Cardiac muscle cell (in vitro differentiated cells and primary cell): ENCODE results near the gene PUM2. TPM values are rescaled to one million over a fixed set of nuclear protein-coding genes. Genes with fewer than 3 reads are reported as not detected.
A peak's percentile ranks its signal among the peaks of the same experiment; 100 is the strongest.
"Not testable (repeated sequence)": the region's sequence is repeated elsewhere in the genome, so short reads cannot be mapped to it uniquely, and the experiment has no call there.

Experiments
- DNase-seq, 2 donors: peaks; one replicate each; pipeline versions ENCODE4 v3.0.0 to v3.0.0-alpha.2; 2010 to 2017; ENCODE audit warnings: low read depth in 1 of 2, low spot score in 1 of 2
- H3K27ac ChIP-seq: fragments of 200-600 bp; sonication (generic); 2 replicates; pipeline ENCODE4 v1.5.1; 2016
- H3K27me3 ChIP-seq: fragments of 200-600 bp; sonication (generic); 2 replicates; pipeline ENCODE4 v1.6.0; 2016; ENCODE audit warnings: control low read depth
- H3K36me3 ChIP-seq: fragments of 200-600 bp; sonication (generic); 2 replicates; pipeline ENCODE4 v1.5.1; 2016; ENCODE audit warnings: control low read depth
- H3K4me1 ChIP-seq: fragments of 200-600 bp; sonication (generic); 2 replicates; pipeline ENCODE4 v1.8.1; 2017; ENCODE audit warnings: low read depth, mild to moderate bottlenecking, mixed run types
- H3K4me3 ChIP-seq: fragments of 200-600 bp; sonication (generic); 2 replicates; pipeline ENCODE4 v1.5.1; 2016; ENCODE audit warnings: mild to moderate bottlenecking
- H3K9me3 ChIP-seq: fragments of 200-600 bp; sonication (generic); 2 replicates; pipeline ENCODE4 v1.5.1; 2017; ENCODE audit warnings: low read depth, mild to moderate bottlenecking, control low read depth
- CTCF ChIP-seq: IDR thresholded peaks from 2 replicates; pipeline ENCODE4 v1.5.1; 2012; ENCODE audit warnings: low read depth, mild to moderate bottlenecking, low read length
- polyA plus RNA-seq: library from polyadenylated mRNA; unstranded; fragments of >200 nt; fragmentation: Nextera tagmentation; extraction: Ambion mirVana; gene quantifications from 2 replicates; pipeline ENCODE4 v1.2.1, GENCODE V29; 2016
- total RNA-seq: library from RNA; depleted of rRNA; stranded (reverse); fragments of >200 nt; gene quantifications from 2 replicates; pipeline ENCODE4 v1.2.3, GENCODE V29; 2016

Gene PUM2
- total and polyA plus RNA-seq, 2 experiments from 2014 or later, result 20.1 to 35.8 TPM

GRCh38 chr2:20254731-20255130 lies 95.9 kb downstream of the PUM2 start:
- Histone ChIP-seq H3K4me1 (no peaks in the 10 kb centered on the region), H3K27me3 (no peaks in the 10 kb centered on the region), H3K27ac (no peak overlapping the region), H3K36me3 (peaks cover 82% of the 10 kb centered on the region), H3K9me3 (no peaks in the 10 kb centered on the region), H3K4me3 (no peak overlapping the region)
- no peak for TF ChIP-seq CTCF
- no peak for DNase-seq

- H3K36me3 ChIP-seq, result peaks cover 60% of the 10 kb centered on the region
- no peaks in the 10 kb centered on the region for H3K27me3 ChIP-seq
- DNase-seq, result no peak
- H3K27ac ChIP-seq, result peak overlapping the region; percentile 8
- no peak overlapping the region for H3K4me3 ChIP-seq
- H3K4me1 ChIP-seq, result no peaks in the 10 kb centered on the region
- H3K9me3 ChIP-seq, result no peaks in the 10 kb centered on the region
- no peak for TF ChIP-seq CTCF
Measured at GRCh38 chr2:20250436-20250835, 100.2 kb downstream of the PUM2 start.

GRCh38 chr2:20249170-20249569 lies 101.5 kb downstream of the PUM2 start:
- Histone ChIP-seq H3K27me3 (no peaks in the 10 kb centered on the region), H3K27ac (peak overlapping the region; percentile 59), H3K9me3 (no peaks in the 10 kb centered on the region), H3K36me3 (peaks cover 48% of the 10 kb centered on the region), H3K4me3 (no peak overlapping the region), H3K4me1 (no peaks in the 10 kb centered on the region)
- no peak for TF ChIP-seq CTCF
- no peak for DNase-seq

GRCh38 chr2:20247084-20247483 lies 103.6 kb downstream of the PUM2 start:
- H3K27me3 ChIP-seq, result no peaks in the 10 kb centered on the region
- DNase-seq, result no peak
- H3K9me3 ChIP-seq, result no peaks in the 10 kb centered on the region
- H3K4me1 ChIP-seq, result no peaks in the 10 kb centered on the region
- peaks cover 27% of the 10 kb centered on the region for H3K36me3 ChIP-seq
- peak overlapping the region; percentile 82 for H3K27ac ChIP-seq
- H3K4me3 ChIP-seq, result no peak overlapping the region
- no peak for TF ChIP-seq CTCF

GRCh38 chr2:20243637-20244036 lies 107.0 kb downstream of the PUM2 start:
- not testable (repeated sequence) for H3K27me3 ChIP-seq, H3K27ac ChIP-seq, H3K4me1 ChIP-seq, DNase-seq, H3K36me3 ChIP-seq, H3K4me3 ChIP-seq, H3K9me3 ChIP-seq

- H3K36me3 ChIP-seq, result no peaks in the 10 kb centered on the region
- H3K27ac ChIP-seq, result no peak overlapping the region
- no peak overlapping the region for H3K4me3 ChIP-seq
- no peaks in the 10 kb centered on the region for H3K27me3 ChIP-seq
- no peak for DNase-seq
- H3K9me3 ChIP-seq, result no peaks in the 10 kb centered on the region
- TF ChIP-seq CTCF, result no peak
- no peaks in the 10 kb centered on the region for H3K4me1 ChIP-seq
Measured at GRCh38 chr2:20242727-20243377, 107.8 kb downstream of the PUM2 start.
